HG03196 (cell line): Measurements from ENCODE around the gene MFNG.

Source experiments
- ATAC-seq: cut with Tn5 transposase; IDR thresholded peaks from one replicate; pipeline ENCODE4 v1.9.1; 2021; ENCODE audit not compliant: unreplicated experiment

MFNG gene

GRCh38 chr22:37453696-37454095 lies 32.5 kb downstream of the MFNG start:
- ATAC-seq = no peak

GRCh38 chr22:37451218-37451617 lies 35.0 kb downstream of the MFNG start:
- ATAC-seq = no peak

- no peak for ATAC-seq
These were observed 36.7 kb downstream of the MFNG start for GRCh38 chr22:37449331-37450001.

GRCh38 chr22:37448516-37449127 lies 37.6 kb downstream of the MFNG start:
- ATAC-seq = no peak

GRCh38 chr22:37445501-37445900 lies 40.7 kb downstream of the MFNG start:
- ATAC-seq = no peak

GRCh38 chr22:37443977-37444376 lies 42.2 kb downstream of the MFNG start:
- ATAC-seq = no peak

GRCh38 chr22:37443086-37443485 lies 43.1 kb downstream of the MFNG start:
- no peak for ATAC-seq

- ATAC-seq = no peak
These were observed 43.6 kb downstream of the MFNG start for GRCh38 chr22:37442537-37442936.

- ATAC-seq = no peak
These were observed 44.0 kb downstream of the MFNG start for GRCh38 chr22:37442135-37442534.

GRCh38 chr22:37440875-37441274 lies 45.3 kb downstream of the MFNG start:
- ATAC-seq = no peak

GRCh38 chr22:37439347-37439746 lies 46.8 kb downstream of the MFNG start:
- no peak for ATAC-seq

GRCh38 chr22:37435970-37436603 lies 50.1 kb downstream of the MFNG start:
- ATAC-seq = no peak

GRCh38 chr22:37433786-37434185 lies 52.4 kb downstream of the MFNG start:
- ATAC-seq = no peak

- no peak for ATAC-seq
These were observed 53.5 kb downstream of the MFNG start for GRCh38 chr22:37432708-37433054.

- ATAC-seq = no peak
These were observed 54.1 kb downstream of the MFNG start for GRCh38 chr22:37431801-37432707.

GRCh38 chr22:37431366-37431765 lies 54.8 kb downstream of the MFNG start:
- ATAC-seq = no peak

GRCh38 chr22:37430941-37431340 lies 55.2 kb downstream of the MFNG start:
- ATAC-seq = no peak

- no peak for ATAC-seq
These were observed 57.3 kb downstream of the MFNG start for GRCh38 chr22:37428649-37429586.

GRCh38 chr22:37427711-37428635 lies 58.2 kb downstream of the MFNG start:
- ATAC-seq = no peak
